NCI-H2196 (cell line): Measurements from ENCODE around the gene ENPP4.
"Not testable (repeated sequence)": the region's sequence is repeated elsewhere in the genome, so short reads cannot be mapped to it uniquely, and the experiment has no call there.

Experiments used
- DNase-seq: peaks from one replicate; lab custom pipeline; 2025; ENCODE audit not compliant: unreplicated experiment; lab: John Stamatoyannopoulos, UW

The ENPP4 gene

GRCh38 chr6:46129291-46129628 lies 529 bp upstream of the ENPP4 start:
- no peak for DNase-seq

GRCh38 chr6:46130666-46131065 lies 877 bp downstream of the ENPP4 start:
- DNase-seq, result no peak

- not testable (repeated sequence) for DNase-seq
Measured at GRCh38 chr6:46131291-46131690, 1.5 kb downstream of the ENPP4 start.

- no peak for DNase-seq
Measured at GRCh38 chr6:46134216-46134615, 4.4 kb downstream of the ENPP4 start.

GRCh38 chr6:46135176-46135575 lies 5.4 kb downstream of the ENPP4 start:
- DNase-seq, result no peak

- DNase-seq, result no peak
Measured at GRCh38 chr6:46136831-46137230, 7.0 kb downstream of the ENPP4 start.

- DNase-seq, result no peak
Measured at GRCh38 chr6:46137387-46137786, 7.6 kb downstream of the ENPP4 start.

GRCh38 chr6:46138281-46138680 lies 8.5 kb downstream of the ENPP4 start:
- DNase-seq, result peak; percentile 19

- no peak for DNase-seq
Measured at GRCh38 chr6:46144270-46144669, 14.5 kb downstream of the ENPP4 start.

GRCh38 chr6:46149066-46149465 lies 19.3 kb downstream of the ENPP4 start:
- not testable (repeated sequence) for DNase-seq

GRCh38 chr6:46156701-46157100 lies 26.9 kb downstream of the ENPP4 start:
- no peak for DNase-seq

- DNase-seq, result no peak
Measured at GRCh38 chr6:46159229-46159628, 29.4 kb downstream of the ENPP4 start.

GRCh38 chr6:46160102-46160501 lies 30.3 kb downstream of the ENPP4 start:
- no peak for DNase-seq

GRCh38 chr6:46170357-46171289 lies 40.8 kb downstream of the ENPP4 start, which contains the start of gene ENPP5:
Gene ENPP5, minus strand, starts transcription at chr6:46170980. Its CDS starts 2,718 bp downstream, at chr6:46168262.
- DNase-seq, result peak; percentile 92

- no peak for DNase-seq
Measured at GRCh38 chr6:46172176-46172575, 42.4 kb downstream of the ENPP4 start.

- no peak for DNase-seq
Measured at GRCh38 chr6:46174904-46175303, 45.1 kb downstream of the ENPP4 start.

GRCh38 chr6:46175446-46175845 lies 45.7 kb downstream of the ENPP4 start:
- no peak for DNase-seq

- no peak for DNase-seq
Measured at GRCh38 chr6:46175976-46176375, 46.2 kb downstream of the ENPP4 start.

GRCh38 chr6:46184114-46184513 lies 54.3 kb downstream of the ENPP4 start:
- no peak for DNase-seq

GRCh38 chr6:46186583-46186982 lies 56.8 kb downstream of the ENPP4 start:
- no peak for DNase-seq

GRCh38 chr6:46189726-46190125 lies 59.9 kb downstream of the ENPP4 start:
- DNase-seq, result no peak

- DNase-seq, result no peak
Measured at GRCh38 chr6:46190889-46191288, 61.1 kb downstream of the ENPP4 start.

GRCh38 chr6:46191961-46192360 lies 62.2 kb downstream of the ENPP4 start:
- DNase-seq, result no peak
